ENCODE measurements around the gene ALG14. TPM values are rescaled to one million over a fixed set of nuclear protein-coding genes. Genes with fewer than 3 reads are reported as not detected.

Gene ALG14
- total RNA-seq, 1 donor from 2014 or later, result 1.9 TPM

GRCh38 chr1:94979656-94980581, 92.8 kb downstream of the ALG14 start:
- no peaks in the 10 kb centered on the region for H3K4me1 Mint-ChIP-seq (ENCODE audit: low read depth)
- no peak overlapping the region for H3K27ac Mint-ChIP-seq
- no peak overlapping the region for H3K4me3 Mint-ChIP-seq
- intact Hi-C loops (cut with micrococcal nuclease), result no loop called here
- H3K9me3 Mint-ChIP-seq, result no peaks in the 10 kb centered on the region
- no peak for DNase-seq (ENCODE audit: low spot score)
- H3K36me3 Mint-ChIP-seq (ENCODE audit: low read depth), result no peaks in the 10 kb centered on the region
- peaks cover 2% of the 10 kb centered on the region for H3K27me3 Mint-ChIP-seq (ENCODE audit: insufficient read depth)

DNA sequence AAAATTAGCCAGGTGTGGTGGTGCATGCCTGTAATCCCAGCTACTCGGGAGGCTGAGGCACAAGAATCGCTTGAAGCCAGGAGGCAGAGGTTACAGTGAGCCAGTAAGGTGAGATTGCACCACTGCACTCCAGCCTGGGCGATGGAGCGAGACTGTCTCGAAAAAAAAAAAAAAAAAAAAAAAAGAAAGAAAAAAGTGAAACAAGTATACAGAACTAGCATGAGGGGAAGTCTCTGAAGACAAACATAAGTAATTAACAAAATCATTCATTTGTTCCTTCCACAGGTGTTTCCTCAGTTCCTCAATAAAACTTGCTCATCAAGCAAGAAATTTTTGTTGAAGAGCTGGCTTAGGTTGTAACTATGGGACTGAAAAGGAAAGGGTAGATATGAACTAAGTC, 93.6 kb downstream of the ALG14 start:
- DNase-seq (ENCODE audit: low spot score), result no peak
- Mint-ChIP-seq H3K27me3 (ENCODE audit: insufficient read depth) (peaks cover 2% of the 10 kb centered on the region), H3K4me3 (no peak overlapping the region), H3K4me1 (ENCODE audit: low read depth) (no peaks in the 10 kb centered on the region), H3K9me3 (no peaks in the 10 kb centered on the region), H3K27ac (no peak overlapping the region), H3K36me3 (ENCODE audit: low read depth) (no peaks in the 10 kb centered on the region)
- intact Hi-C loops (cut with micrococcal nuclease), result no loop called here

DNA sequence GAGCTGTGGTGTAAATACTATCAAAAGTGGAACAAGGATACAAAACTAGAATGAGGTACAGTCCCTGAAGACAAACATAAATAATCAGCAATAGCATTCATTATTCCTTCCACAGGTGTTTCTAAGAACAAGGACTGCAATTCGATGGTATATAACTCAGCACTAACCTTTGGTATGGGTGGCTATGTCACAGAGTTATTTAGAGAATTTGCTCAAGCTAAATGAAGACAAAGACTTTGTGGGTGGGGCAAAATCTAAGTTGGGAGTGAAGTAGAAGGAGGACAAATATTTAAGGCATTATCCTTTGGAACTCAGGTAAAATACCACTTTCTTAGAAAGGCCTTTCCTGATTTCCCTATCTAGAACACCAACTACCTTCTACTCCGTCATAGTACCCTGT, 94.3 kb downstream of the ALG14 start:
- Mint-ChIP-seq H3K36me3 (ENCODE audit: low read depth) (no peaks in the 10 kb centered on the region), H3K27me3 (ENCODE audit: insufficient read depth) (peaks cover 2% of the 10 kb centered on the region), H3K9me3 (no peaks in the 10 kb centered on the region), H3K4me3 (no peak overlapping the region), H3K4me1 (ENCODE audit: low read depth) (no peaks in the 10 kb centered on the region), H3K27ac (no peak overlapping the region)
- DNase-seq (ENCODE audit: low spot score), result no peak
- intact Hi-C loops (cut with micrococcal nuclease), result no loop called here

DNA sequence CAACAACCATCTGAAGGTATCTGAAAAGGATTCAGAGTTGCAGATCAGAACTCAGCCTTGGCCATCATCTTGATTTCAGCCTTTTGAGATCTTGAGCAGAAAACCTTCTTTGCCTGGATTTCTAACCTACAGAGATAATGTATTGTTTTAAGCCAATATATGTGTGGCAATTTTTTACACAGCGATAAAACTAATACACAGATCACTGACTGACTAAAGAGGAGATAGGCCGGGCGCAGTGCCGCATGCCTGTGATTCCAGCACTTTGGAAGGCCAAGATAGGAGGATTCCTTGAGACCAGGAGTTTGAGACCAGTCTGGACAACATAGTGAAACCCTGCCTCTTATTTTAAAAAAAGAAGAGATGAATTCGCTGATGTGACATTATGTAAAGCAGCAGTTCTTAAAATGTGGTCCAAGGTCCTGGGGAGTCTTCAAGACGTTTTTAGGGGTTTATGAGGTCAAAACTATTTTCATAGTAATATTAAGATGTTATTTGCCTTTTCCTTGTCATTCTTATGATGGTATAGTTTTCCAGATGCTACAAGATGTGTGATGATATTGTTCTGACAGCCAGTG, 95.7 kb downstream of the ALG14 start:
- no peak for DNase-seq (ENCODE audit: low spot score)
- no peaks in the 10 kb centered on the region for H3K4me1 Mint-ChIP-seq (ENCODE audit: low read depth)
- no peak overlapping the region for H3K27ac Mint-ChIP-seq
- H3K4me3 Mint-ChIP-seq, result no peak overlapping the region
- H3K9me3 Mint-ChIP-seq, result no peaks in the 10 kb centered on the region
- intact Hi-C loops (cut with micrococcal nuclease), result no loop called here
- no peaks in the 10 kb centered on the region for H3K36me3 Mint-ChIP-seq (ENCODE audit: low read depth)
- H3K27me3 Mint-ChIP-seq (ENCODE audit: insufficient read depth), result peaks cover 2% of the 10 kb centered on the region

DNA sequence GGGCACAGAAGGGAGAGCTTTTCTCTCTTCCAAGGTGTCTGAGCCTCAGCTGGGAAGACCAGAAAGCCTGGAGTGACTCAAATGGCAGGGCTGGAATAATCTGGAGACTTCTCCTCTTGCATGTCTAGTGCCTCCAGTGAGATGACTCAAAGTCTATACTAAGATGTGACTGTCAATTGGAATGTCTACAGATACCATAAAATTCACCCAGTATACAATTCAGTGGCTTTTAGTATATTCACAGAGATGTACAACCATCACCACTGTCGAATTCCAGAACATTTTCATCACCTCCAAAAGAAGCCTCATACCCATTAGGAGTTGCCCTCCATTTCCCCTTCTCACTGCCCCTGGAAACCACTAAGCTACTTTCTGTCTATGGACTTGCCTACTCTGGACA, 97.9 kb downstream of the ALG14 start:
- intact Hi-C loops (cut with micrococcal nuclease), result no loop called here
- no peak overlapping the region for H3K4me3 Mint-ChIP-seq
- DNase-seq (ENCODE audit: low spot score), result no peak
- H3K4me1 Mint-ChIP-seq (ENCODE audit: low read depth), result no peaks in the 10 kb centered on the region
- H3K27me3 Mint-ChIP-seq (ENCODE audit: insufficient read depth), result no peaks in the 10 kb centered on the region
- H3K27ac Mint-ChIP-seq, result no peak overlapping the region
- H3K36me3 Mint-ChIP-seq (ENCODE audit: low read depth), result no peaks in the 10 kb centered on the region
- no peaks in the 10 kb centered on the region for H3K9me3 Mint-ChIP-seq

DNA sequence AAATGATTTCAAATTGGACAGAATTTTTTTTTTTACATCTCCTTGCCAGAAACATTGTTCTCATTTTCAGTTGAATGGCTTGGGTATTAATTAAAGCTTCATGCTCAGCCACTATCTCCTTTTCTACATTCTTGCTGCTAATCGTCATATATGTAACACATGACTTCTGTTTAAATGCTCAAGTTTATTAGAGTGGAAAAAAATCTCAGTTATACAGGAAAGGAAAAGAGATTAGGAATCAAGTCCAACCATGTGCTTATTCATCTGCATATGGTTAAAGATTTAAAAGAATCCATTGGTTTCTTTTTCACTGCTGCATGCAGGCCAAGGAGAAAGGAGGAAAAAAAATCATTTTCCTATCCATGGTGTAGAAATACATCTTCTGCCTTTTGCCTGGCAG, 98.5 kb downstream of the ALG14 start:
- no peaks in the 10 kb centered on the region for H3K27me3 Mint-ChIP-seq (ENCODE audit: insufficient read depth)
- no peaks in the 10 kb centered on the region for H3K36me3 Mint-ChIP-seq (ENCODE audit: low read depth)
- H3K4me1 Mint-ChIP-seq (ENCODE audit: low read depth), result no peaks in the 10 kb centered on the region
- no peak overlapping the region for H3K4me3 Mint-ChIP-seq
- DNase-seq (ENCODE audit: low spot score), result no peak
- H3K27ac Mint-ChIP-seq, result no peak overlapping the region
- intact Hi-C loops (cut with micrococcal nuclease), result no loop called here
- H3K9me3 Mint-ChIP-seq, result no peaks in the 10 kb centered on the region

DNA sequence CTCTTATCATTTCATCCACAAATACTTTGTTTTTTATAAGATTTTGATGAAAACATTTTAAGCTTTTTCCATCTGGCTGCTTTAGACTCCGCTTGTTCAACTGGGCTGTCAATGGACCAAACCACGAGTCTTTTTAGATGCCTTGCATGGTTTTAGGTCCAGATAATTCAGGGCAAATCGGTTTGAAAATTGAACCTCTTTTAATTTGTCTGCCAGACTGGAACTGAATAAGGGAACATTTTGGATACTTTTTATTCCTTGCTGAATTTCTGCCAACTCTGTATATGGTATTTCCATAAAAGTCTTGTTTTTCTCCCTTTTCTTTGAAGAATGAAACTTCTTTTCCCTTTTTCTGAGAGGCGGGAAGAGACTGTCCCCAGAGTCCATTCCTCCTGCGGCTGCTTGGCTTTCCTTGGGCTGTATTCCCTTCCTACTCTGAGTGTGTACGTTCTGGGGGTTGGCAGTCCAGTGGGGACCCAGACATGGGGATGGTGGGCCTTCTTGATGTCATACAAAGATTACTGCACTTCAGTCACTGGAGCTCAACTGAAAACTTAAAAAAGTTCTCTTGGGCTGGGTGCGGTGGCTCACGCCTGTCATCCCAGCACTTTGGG, 99.3 kb downstream of the ALG14 start:
- Mint-ChIP-seq H3K4me1 (ENCODE audit: low read depth) (no peaks in the 10 kb centered on the region), H3K4me3 (no peak overlapping the region), H3K9me3 (no peaks in the 10 kb centered on the region), H3K27me3 (ENCODE audit: insufficient read depth) (no peaks in the 10 kb centered on the region), H3K36me3 (ENCODE audit: low read depth) (no peaks in the 10 kb centered on the region), H3K27ac (no peak overlapping the region)
- intact Hi-C loops (cut with micrococcal nuclease), result no loop called here
- no peak for DNase-seq (ENCODE audit: low spot score)

DNA sequence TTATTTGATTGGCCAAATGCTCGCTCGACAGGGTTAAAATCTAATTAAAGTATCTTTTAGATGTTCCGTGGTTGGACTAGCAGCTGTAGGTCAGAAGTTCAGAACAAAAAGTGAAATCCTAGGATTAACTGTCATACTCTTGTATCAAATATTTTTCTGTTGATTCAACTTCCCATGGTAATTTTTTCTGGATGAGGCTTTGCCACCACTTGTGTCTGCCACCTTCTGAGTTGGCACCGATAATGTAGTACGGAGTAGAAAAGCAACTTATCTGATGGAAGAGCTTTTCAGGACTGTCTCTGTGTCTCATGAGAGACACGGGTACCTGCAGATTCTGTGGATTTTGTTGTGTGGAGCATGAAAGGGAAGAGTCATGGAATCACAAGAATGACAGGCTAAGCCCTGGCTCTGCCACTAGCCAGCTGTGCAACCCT, 101.2 kb downstream of the ALG14 start:
- Mint-ChIP-seq H3K27me3 (ENCODE audit: insufficient read depth) (peaks cover 2% of the 10 kb centered on the region), H3K4me1 (ENCODE audit: low read depth) (no peaks in the 10 kb centered on the region), H3K9me3 (no peaks in the 10 kb centered on the region), H3K27ac (no peak overlapping the region), H3K36me3 (ENCODE audit: low read depth) (no peaks in the 10 kb centered on the region), H3K4me3 (no peak overlapping the region)
- intact Hi-C loops (cut with micrococcal nuclease), result no loop called here
- no peak for DNase-seq (ENCODE audit: low spot score)

DNA sequence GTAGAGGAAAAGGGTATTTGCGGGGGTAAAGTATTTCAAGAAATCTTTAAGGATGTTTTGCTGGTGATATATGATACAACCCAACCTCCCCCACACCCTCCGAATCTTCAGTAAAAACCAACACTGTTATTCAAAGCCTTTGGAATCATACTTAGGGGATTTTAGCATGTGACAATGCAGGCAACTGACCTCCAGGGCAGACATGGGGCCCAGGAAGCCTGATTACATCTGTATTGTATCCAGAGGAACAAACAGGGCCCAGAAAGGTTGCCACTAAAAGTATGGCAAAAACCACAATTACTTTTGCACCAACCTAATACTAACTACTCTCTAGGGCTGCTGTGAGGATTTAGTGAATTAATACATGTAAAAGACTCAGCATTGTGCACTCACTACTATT, 102.0 kb downstream of the ALG14 start:
- peaks cover 2% of the 10 kb centered on the region for H3K27me3 Mint-ChIP-seq (ENCODE audit: insufficient read depth)
- H3K36me3 Mint-ChIP-seq (ENCODE audit: low read depth), result no peaks in the 10 kb centered on the region
- H3K27ac Mint-ChIP-seq, result no peak overlapping the region
- H3K4me3 Mint-ChIP-seq, result no peak overlapping the region
- intact Hi-C loops (cut with micrococcal nuclease), result no loop called here
- no peaks in the 10 kb centered on the region for H3K9me3 Mint-ChIP-seq
- no peak for DNase-seq (ENCODE audit: low spot score)
- no peaks in the 10 kb centered on the region for H3K4me1 Mint-ChIP-seq (ENCODE audit: low read depth)

DNA sequence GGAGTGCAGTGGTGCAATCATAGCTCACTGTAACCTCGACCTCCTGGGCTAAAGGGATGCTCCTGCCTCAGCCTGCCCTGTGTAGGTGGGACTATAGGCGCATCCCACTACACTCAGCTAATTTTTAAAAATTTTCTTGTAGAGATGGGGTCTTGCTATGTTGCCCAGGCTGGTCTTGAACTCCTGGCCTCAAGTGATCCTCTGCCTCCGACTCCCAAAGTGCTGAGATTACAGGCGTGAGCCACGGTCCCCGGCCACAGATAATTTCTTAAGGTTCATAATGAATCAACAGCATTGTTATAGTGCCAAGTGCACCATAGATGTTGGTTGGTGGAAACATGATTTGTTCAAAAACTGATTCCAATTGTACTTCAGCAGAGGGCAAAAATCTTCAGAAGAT, 103.6 kb downstream of the ALG14 start:
- no peak overlapping the region for H3K4me3 Mint-ChIP-seq
- H3K27ac Mint-ChIP-seq, result no peak overlapping the region
- DNase-seq (ENCODE audit: low spot score), result no peak
- H3K9me3 Mint-ChIP-seq, result no peaks in the 10 kb centered on the region
- H3K36me3 Mint-ChIP-seq (ENCODE audit: low read depth), result no peaks in the 10 kb centered on the region
- H3K27me3 Mint-ChIP-seq (ENCODE audit: insufficient read depth), result peaks cover 2% of the 10 kb centered on the region
- intact Hi-C loops (cut with micrococcal nuclease), result loop anchor here (10.0 kb wide), 2 partner anchors 76 to 1756 kb away; partner anchors contain the start of gene PTBP2
- H3K4me1 Mint-ChIP-seq (ENCODE audit: low read depth), result no peaks in the 10 kb centered on the region

DNA sequence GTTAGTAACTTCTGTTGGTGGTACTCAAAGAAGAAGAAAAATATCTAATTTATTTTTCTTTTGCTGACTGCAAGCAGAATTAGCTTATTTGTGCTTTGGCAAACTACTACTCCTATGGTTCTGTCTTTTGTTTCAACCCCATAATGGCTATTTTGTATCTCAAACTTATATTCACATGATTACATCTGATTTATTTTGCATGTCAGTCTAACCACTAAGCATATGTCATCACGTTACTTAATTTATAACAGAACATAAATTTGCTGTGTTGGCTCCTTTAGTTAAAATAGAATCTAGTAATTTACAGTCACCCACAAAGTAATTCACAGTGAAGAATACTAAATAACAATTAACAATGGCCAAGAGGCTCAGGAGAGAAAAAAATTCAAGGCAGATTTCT, 106.7 kb downstream of the ALG14 start:
- intact Hi-C loops (cut with micrococcal nuclease), result loop anchor here (10.0 kb wide), 2 partner anchors 79 to 1759 kb away; partner anchors contain the start of gene PTBP2
- DNase-seq (ENCODE audit: low spot score), result no peak

GRCh38 chr1:94963864-94964263, 108.9 kb downstream of the ALG14 start:
- Mint-ChIP-seq H3K4me1 (ENCODE audit: low read depth) (peaks cover 5% of the 10 kb centered on the region), H3K27me3 (ENCODE audit: insufficient read depth) (peaks cover 2% of the 10 kb centered on the region), H3K4me3 (no peak overlapping the region), H3K27ac (no peak overlapping the region), H3K36me3 (ENCODE audit: low read depth) (no peaks in the 10 kb centered on the region), H3K9me3 (no peaks in the 10 kb centered on the region)
- no peak for DNase-seq (ENCODE audit: low spot score)
- intact Hi-C loops (cut with micrococcal nuclease), result loop anchor here (2.0 to 10.0 kb wide), 4 partner anchors 37 to 1761 kb away; partner anchors contain the start of genes ALG14, CNN3 and PTBP2

More for the DNA sequence above, 106.7 kb downstream of the ALG14 start:
- Mint-ChIP-seq H3K9me3 (no peaks in the 10 kb centered on the region), H3K27me3 (ENCODE audit: insufficient read depth) (peaks cover 2% of the 10 kb centered on the region), H3K4me1 (ENCODE audit: low read depth) (peaks cover 5% of the 10 kb centered on the region), H3K4me3 (no peak overlapping the region), H3K27ac (no peak overlapping the region), H3K36me3 (ENCODE audit: low read depth) (no peaks in the 10 kb centered on the region)
